ENCODE data around the gene C1QA.

Gene C1QA

DNA sequence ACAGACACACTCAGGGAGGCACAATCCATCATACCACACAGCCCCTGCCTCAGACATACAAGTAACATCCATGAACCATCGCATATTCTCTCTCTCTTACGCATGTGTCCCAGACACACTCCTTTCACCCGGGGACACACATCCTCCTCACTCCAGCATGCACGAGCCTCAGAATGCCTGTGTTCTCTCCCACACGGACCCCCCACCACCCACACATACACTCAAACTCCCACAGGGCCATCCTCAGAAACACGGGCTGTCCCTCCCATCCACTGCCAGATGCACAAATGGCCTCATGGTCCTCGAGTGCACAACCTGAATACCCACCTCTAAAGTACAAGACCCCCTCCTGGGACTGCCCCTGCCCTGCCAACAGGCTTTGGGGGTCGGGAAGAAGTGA is 4.8 kb downstream of the C1QA start:
- H3K4me1 ChIP-seq (ENCODE audit: insufficient read depth, low read length) = peaks cover 4% of the 10 kb centered on the region; the same call in 1 of the 2 replicates
- H3K9me3 ChIP-seq (ENCODE audit: control insufficient read depth, insufficient read depth, low read length) = no peaks in the 10 kb centered on the region
- H3K36me3 ChIP-seq (ENCODE audit: insufficient read depth, low read length) = no peaks in the 10 kb centered on the region
- no peak overlapping the region for H3K9ac ChIP-seq (ENCODE audit: low read depth, low read length)

GRCh38 chr1:22641906-22642636 is 5.6 kb downstream of the C1QA start:
- no peaks in the 10 kb centered on the region for H3K9me3 ChIP-seq (ENCODE audit: control insufficient read depth, insufficient read depth, low read length)
- no peak overlapping the region for H3K9ac ChIP-seq (ENCODE audit: low read depth, low read length)
- H3K36me3 ChIP-seq (ENCODE audit: insufficient read depth, low read length) = no peaks in the 10 kb centered on the region

GRCh38 chr1:22643381-22643780 is 7.0 kb downstream of the C1QA start, which contains the start of gene C1QC:
C1QC (plus strand) TSS chr1:22643633; CDS start chr1:22644024, 391 bp downstream.
- H3K9ac ChIP-seq (ENCODE audit: low read depth, low read length) = no peak within 1 kb of the TSS

More at GRCh38 chr1:22641906-22642636, 5.6 kb downstream of the C1QA start:
- peaks cover 4% of the 10 kb centered on the region; the same call in 1 of the 2 replicates for H3K4me1 ChIP-seq (ENCODE audit: insufficient read depth, low read length)

DNA sequence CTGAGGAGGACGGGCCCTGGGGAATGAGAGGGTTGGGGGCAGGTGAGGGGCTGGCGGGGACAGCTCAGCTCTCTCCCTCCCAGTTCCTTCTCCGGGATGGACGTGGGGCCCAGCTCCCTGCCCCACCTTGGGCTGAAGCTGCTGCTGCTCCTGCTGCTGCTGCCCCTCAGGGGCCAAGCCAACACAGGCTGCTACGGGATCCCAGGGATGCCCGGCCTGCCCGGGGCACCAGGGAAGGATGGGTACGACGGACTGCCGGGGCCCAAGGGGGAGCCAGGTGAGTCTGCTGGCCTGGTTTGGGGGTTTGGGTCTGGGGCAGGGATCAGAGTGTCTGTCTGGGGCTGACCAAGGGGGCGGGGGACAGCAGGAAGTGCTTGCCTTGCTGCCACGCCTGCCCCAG is 7.5 kb downstream of the C1QA start:
- peaks cover 4% of the 10 kb centered on the region; the same call in 1 of the 2 replicates for H3K4me1 ChIP-seq (ENCODE audit: insufficient read depth, low read length)
- H3K9ac ChIP-seq (ENCODE audit: low read depth, low read length) = no peak overlapping the region
- no peaks in the 10 kb centered on the region for H3K36me3 ChIP-seq (ENCODE audit: insufficient read depth, low read length)
- H3K9me3 ChIP-seq (ENCODE audit: control insufficient read depth, insufficient read depth, low read length) = no peaks in the 10 kb centered on the region

More at GRCh38 chr1:22643381-22643780, 7.0 kb downstream of the C1QA start, which contains the start of gene C1QC:
- H3K9me3 ChIP-seq (ENCODE audit: control insufficient read depth, insufficient read depth, low read length) = no peaks in the 10 kb centered on the region
- H3K36me3 ChIP-seq (ENCODE audit: insufficient read depth, low read length) = no peaks in the 10 kb centered on the region
- H3K4me1 ChIP-seq (ENCODE audit: insufficient read depth, low read length) = peaks cover 4% of the 10 kb centered on the region; the same call in 1 of the 2 replicates

DNA sequence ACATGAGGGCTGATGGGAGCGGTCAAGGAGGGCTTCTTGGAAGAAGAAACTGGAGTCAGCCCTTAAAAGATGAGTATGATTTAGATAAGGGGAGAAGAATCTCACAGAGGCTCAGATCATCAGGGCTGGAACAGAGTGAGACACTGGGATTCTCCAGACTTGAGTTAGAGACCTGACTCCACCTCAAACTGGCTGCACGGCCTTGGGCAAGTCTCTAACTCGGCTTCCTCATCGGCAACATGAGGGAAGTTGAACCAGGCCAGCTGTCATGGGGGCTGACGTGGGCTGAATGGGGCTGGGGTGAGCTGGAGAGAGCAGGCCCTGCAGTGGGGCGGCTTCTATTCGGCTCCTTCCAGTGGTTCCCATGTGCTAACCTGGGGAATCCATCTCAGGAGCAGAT is 9.5 kb downstream of the C1QA start:
- Histone ChIP-seq H3K9me3 (ENCODE audit: control insufficient read depth, insufficient read depth, low read length) (no peaks in the 10 kb centered on the region), H3K4me1 (ENCODE audit: insufficient read depth, low read length) (peaks cover 4% of the 10 kb centered on the region; the same call in 1 of the 2 replicates), H3K36me3 (ENCODE audit: insufficient read depth, low read length) (no peaks in the 10 kb centered on the region), H3K9ac (ENCODE audit: low read depth, low read length) (no peak overlapping the region)

GRCh38 chr1:22646384-22646783 is 10.0 kb downstream of the C1QA start:
- Histone ChIP-seq H3K36me3 (ENCODE audit: insufficient read depth, low read length) (no peaks in the 10 kb centered on the region), H3K4me1 (ENCODE audit: insufficient read depth, low read length) (peaks cover 4% of the 10 kb centered on the region; the same call in 1 of the 2 replicates), H3K9me3 (ENCODE audit: control insufficient read depth, insufficient read depth, low read length) (no peaks in the 10 kb centered on the region), H3K9ac (ENCODE audit: low read depth, low read length) (no peak overlapping the region)

DNA sequence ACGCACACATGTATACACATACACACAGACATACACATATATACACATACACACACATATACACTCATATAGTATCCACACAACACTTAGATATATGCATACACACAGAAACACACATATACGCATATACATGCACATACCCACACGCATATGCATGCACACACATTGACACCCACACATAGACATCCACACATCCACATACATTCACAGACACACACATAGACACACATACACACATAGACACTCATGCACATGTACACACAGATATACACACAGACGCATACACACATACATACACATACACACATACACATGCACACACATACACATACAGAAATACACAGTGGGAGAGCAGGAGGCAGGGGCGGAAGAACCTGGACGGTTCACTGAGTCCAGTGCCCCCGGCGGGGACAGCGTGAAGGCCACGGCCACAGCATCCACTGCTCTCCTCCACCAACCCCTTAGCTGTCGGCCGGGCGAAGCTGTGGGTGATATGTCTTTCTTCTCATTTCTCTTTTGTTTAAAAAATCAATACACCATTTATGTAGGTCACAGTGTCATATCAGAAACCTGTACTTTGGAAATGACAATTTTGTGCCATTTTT is 13.8 kb downstream of the C1QA start:
- no peaks in the 10 kb centered on the region for H3K4me1 ChIP-seq (ENCODE audit: insufficient read depth, low read length)
- H3K36me3 ChIP-seq (ENCODE audit: insufficient read depth, low read length) = no peaks in the 10 kb centered on the region
- no peaks in the 10 kb centered on the region for H3K9me3 ChIP-seq (ENCODE audit: control insufficient read depth, insufficient read depth, low read length)
- no peak overlapping the region for H3K9ac ChIP-seq (ENCODE audit: low read depth, low read length)

GRCh38 chr1:22651941-22652856 is 15.8 kb downstream of the C1QA start:
- Histone ChIP-seq H3K9ac (ENCODE audit: low read depth, low read length) (no peak overlapping the region), H3K9me3 (ENCODE audit: control insufficient read depth, insufficient read depth, low read length) (no peaks in the 10 kb centered on the region), H3K4me1 (ENCODE audit: insufficient read depth, low read length) (no peaks in the 10 kb centered on the region), H3K36me3 (ENCODE audit: insufficient read depth, low read length) (no peaks in the 10 kb centered on the region)

- Histone ChIP-seq H3K9ac (ENCODE audit: low read depth, low read length) (no peak within 1 kb of the TSS), H3K4me1 (ENCODE audit: insufficient read depth, low read length) (no peaks in the 10 kb centered on the region), H3K9me3 (ENCODE audit: control insufficient read depth, insufficient read depth, low read length) (no peaks in the 10 kb centered on the region), H3K36me3 (ENCODE audit: insufficient read depth, low read length) (no peaks in the 10 kb centered on the region)
These were observed 16.5 kb downstream of the C1QA start, which contains the start of gene C1QB for GRCh38 chr1:22652881-22653316. C1QB (plus strand) TSS chr1:22653236; CDS start chr1:22659463, 6,227 bp downstream.

- Histone ChIP-seq H3K9ac (ENCODE audit: low read depth, low read length) (no peak overlapping the region), H3K9me3 (ENCODE audit: control insufficient read depth, insufficient read depth, low read length) (no peaks in the 10 kb centered on the region), H3K4me1 (ENCODE audit: insufficient read depth, low read length) (no peaks in the 10 kb centered on the region), H3K36me3 (ENCODE audit: insufficient read depth, low read length) (no peaks in the 10 kb centered on the region)
These were observed 18.3 kb downstream of the C1QA start for GRCh38 chr1:22654692-22655091.

DNA sequence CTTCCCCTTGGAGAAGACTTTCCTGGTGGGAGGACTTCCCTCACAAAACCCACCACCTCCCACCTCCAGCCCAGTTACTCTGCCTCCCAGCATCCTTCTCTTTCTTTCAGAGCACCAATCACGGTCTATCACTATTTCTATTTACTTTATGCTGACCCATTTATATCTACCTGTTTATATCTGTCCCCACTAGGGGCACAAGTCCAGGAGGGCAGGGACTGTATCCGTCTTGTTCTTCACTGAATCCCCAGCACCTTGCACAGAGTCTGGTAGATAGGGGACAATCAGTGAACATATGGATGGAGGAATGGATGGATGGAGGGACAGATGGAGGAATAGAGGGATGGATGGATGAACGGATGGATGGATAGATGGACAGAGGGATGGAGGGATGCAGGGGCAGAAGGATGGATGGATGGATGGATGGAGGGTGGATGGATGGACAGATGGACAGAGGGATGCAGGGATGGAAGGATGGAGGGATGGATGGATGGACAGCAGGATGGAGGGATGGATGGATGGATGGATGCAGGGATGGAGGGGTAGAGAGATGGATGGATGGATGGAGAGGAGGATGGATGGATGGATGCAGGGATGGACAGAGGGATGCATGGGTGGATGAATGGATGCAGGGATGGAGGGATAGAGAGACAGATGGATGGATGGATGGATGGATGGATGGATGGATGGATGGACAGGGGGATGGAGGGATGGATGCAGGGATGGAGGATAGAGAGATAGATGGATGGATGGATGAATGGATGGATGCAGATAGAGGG is 22.1 kb downstream of the C1QA start:
- Histone ChIP-seq H3K9ac (ENCODE audit: low read depth, low read length) (no peak overlapping the region), H3K36me3 (ENCODE audit: insufficient read depth, low read length) (no peaks in the 10 kb centered on the region)

GRCh38 chr1:22660716-22661241 is 24.4 kb downstream of the C1QA start:
- no peaks in the 10 kb centered on the region for H3K9me3 ChIP-seq (ENCODE audit: control insufficient read depth, insufficient read depth, low read length)
- H3K9ac ChIP-seq (ENCODE audit: low read depth, low read length) = no peak overlapping the region

More for the DNA sequence above, 22.1 kb downstream of the C1QA start:
- H3K9me3 ChIP-seq (ENCODE audit: control insufficient read depth, insufficient read depth, low read length) = no peaks in the 10 kb centered on the region
- H3K4me1 ChIP-seq (ENCODE audit: insufficient read depth, low read length) = no peaks in the 10 kb centered on the region

DNA sequence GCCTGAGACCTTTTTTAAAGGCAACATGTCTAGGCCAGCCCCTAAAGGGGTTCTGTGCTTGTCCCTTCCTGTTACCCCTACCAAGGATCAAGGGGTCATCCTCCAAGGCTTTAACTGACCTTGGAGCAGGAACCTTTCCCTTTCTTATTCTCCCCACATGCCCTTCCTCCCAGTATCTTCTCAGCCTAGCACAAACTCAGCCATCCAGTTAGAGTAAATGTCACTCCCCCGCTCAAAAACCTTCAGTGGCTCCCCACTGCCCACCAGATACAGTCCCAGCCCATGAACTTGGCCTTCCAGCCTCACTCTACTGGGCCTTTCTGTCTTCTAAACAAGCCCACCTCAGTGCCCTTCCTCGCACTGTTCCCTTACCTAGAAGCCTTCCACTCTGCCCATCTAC is 25.5 kb downstream of the C1QA start:
- Histone ChIP-seq H3K9me3 (ENCODE audit: control insufficient read depth, insufficient read depth, low read length) (no peaks in the 10 kb centered on the region), H3K36me3 (ENCODE audit: insufficient read depth, low read length) (no peaks in the 10 kb centered on the region), H3K4me1 (ENCODE audit: insufficient read depth, low read length) (peaks cover 3% of the 10 kb centered on the region; the same call in 1 of the 2 replicates), H3K9ac (ENCODE audit: low read depth, low read length) (no peak overlapping the region)

More at GRCh38 chr1:22660716-22661241, 24.4 kb downstream of the C1QA start:
- H3K36me3 ChIP-seq (ENCODE audit: insufficient read depth, low read length) = no peaks in the 10 kb centered on the region
- H3K4me1 ChIP-seq (ENCODE audit: insufficient read depth, low read length) = no peaks in the 10 kb centered on the region

All from ES-I3 (cell line).